GM12891 (cell line): ENCODE measurements around the gene TRIP6.

Experiments used
- DNase-seq: peaks from one replicate; pipeline ENCODE4 v3.0.0; 2011; ENCODE audit warnings: low spot score; ENCODE audit not compliant: insufficient read length
- FAIRE-seq: peaks from 2 replicates; lab custom pipeline; 2011; peaks lifted over from hg19 to GRCh38; lab: Jason Lieb, UNC
- PAX5 ChIP-seq: IDR thresholded peaks from 2 replicates; pipeline ENCODE4 v1.6.1; 2011; ENCODE audit warnings: low read length, moderate library complexity, mild to moderate bottlenecking; ENCODE audit not compliant: insufficient read depth, severe bottlenecking
- POLR2A ChIP-seq: IDR thresholded peaks from 2 replicates; pipeline ENCODE4 v1.6.1; 2011; ENCODE audit warnings: low read depth, low read length, control low read depth
- POLR2AphosphoS5 ChIP-seq: IDR thresholded peaks from 2 replicates; pipeline ENCODE4 v1.6.1; 2011; ENCODE audit warnings: low read depth, low read length, control low read depth
- POU2F2 ChIP-seq: IDR thresholded peaks from 2 replicates; pipeline ENCODE4 v1.6.1; 2011; ENCODE audit warnings: low read depth, mild to moderate bottlenecking, control low read depth, low read length, moderate library complexity
- SPI1 ChIP-seq: IDR thresholded peaks from 2 replicates; pipeline ENCODE4 v1.6.1; 2011; ENCODE audit warnings: low read depth, low read length, control low read depth
- TAF1 ChIP-seq: IDR thresholded peaks from 2 replicates; pipeline ENCODE4 v1.6.1; 2011; ENCODE audit warnings: low read depth, low read length, control low read depth

Gene TRIP6

DNA sequence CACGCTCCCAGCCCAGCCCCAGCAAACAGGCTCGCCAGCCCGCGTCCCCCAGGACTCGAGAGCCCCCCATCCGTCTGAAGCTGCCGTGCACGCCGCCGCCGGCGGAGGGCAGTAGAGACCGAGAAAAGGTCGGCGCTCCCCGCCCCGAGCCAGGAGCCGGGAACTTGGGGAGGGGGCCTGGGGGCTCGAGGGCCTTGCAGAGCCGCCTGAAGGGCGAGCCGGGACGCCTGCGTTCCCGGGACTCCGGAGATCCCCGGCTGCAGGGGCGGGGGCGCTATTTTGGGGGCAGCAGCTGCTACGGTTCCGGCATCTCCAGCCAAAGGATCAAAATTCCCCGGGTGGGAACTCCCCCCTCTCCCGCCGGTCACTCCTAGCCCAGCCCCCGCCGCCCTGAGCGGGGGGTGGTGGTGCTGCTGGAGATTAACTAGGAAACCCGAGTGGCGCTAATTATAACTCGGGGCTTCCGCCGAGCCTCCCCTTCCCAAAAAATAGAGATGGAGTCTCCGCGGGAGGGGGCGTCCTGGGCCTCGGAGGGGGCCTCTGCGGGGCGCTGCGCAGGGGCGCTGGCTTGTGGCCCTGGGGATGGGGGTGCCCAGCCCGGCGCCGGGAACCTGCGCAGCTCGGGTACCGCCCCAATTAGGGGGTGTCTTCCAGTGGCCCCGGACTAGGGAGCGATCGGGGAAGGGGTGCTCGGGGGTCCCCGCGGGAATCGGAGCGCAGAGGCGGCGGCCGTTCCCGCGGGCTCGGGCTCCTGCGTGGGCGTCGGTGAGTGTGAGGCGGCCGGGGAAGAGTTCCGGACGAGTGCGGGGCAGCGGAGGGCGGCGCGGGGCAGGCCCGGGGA, 27.9 kb downstream of the TRIP6 start:
- FAIRE-seq (peak; percentile 79), DNase-seq (no peak)
- TF ChIP-seq POLR2AphosphoS5 = no peak
- TF ChIP-seq PAX5 = no peak
- no peak for TF ChIP-seq SPI1
- TF ChIP-seq TAF1 = no peak
- no peak for TF ChIP-seq POU2F2
- no peak for TF ChIP-seq POLR2A

GRCh38 chr7:100895701-100895955, 28.4 kb downstream of the TRIP6 start, which contains the start of gene ACHE:
Gene ACHE, minus strand, starts transcription at chr7:100895888. Its CDS starts 1,656 bp downstream, at chr7:100894232.
- DNase-seq (no peak), FAIRE-seq (no peak)
- TF ChIP-seq POU2F2 (no peak), POLR2A (no peak), PAX5 (no peak), TAF1 (no peak), SPI1 (no peak), POLR2AphosphoS5 (no peak)

DNA sequence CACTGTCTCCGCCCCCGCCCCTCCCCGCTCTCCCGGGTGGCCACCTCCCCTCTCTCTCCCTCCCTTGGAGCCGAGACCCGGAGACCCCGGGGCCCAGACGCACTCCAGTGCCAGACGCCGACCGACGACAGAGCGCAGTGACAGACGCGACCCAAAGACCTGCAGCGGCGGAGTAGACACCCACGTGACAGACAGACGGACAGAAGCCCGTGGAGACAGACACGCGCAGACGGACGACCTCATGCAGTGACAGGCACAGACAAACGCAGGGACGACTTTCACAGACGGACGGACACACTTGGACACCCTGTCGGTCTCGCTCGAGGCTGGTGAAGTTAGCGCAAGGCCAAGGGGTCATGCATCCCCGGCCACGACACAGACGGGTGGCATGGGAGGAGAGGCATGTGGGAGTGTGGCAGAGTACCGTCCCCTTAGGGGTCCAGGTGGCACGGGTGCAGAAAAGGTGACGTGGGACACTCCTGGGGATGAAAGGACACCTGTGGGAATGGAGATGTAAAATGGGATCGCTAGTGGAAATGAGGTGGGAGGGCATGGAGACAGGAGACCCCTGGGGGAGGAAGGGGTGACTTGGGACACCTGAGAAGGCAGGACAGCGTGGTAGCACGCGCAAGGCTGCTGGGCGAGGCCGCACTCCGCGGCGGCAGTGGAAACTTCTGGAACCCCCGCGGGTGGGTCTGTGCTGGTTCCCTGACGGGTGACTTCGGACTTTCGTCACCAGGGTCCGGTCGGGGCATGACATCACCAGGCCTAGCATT, 29.0 kb downstream of the TRIP6 start:
- DNase-seq = no peak
- TF ChIP-seq TAF1 (no peak), POU2F2 (no peak), PAX5 (no peak), SPI1 (no peak), POLR2A (no peak), POLR2AphosphoS5 (no peak)
- peak; percentile 86 for FAIRE-seq

DNA sequence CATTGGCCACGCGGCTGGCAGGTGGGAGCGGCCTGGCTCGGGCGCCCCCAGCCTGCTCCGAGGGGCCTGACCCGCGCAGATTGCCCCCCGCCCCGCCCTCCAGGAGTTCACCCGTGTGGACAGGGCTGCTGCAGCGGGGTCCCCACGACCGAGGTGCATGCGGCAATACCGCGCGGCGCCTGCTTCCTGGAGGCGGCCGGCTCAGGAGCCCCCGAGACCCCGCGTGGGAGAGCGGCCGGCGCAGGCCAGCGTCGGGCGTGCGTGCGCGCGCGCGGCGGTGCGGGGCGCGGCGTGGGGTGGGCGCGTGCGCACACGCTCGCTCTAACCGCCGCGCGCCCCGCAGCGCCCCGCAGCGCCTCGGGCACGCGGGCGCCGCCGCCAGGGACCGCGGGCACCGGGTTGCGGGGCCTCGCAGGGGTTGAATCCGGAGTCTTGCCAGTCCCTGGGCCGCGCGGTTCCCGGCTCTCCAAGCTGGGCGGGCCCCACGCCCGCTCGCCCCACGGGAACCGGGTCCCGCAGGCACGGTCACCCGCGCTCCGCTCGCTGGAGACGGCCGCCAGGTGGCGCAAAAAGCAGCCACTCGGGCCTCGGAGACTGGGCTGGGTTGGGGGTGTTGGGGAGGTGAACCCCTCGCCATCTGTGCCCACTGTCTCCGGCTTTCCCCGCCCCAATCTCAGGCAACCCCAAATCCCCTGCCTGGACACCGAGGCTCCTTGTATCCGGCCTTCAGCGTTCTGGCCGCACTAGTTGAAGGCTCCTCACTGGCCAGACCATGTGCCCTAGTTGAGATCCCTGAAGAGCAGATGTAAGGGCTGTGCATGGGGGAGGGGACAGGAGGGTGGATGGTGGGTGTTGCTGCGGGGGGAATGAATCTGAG, 29.8 kb downstream of the TRIP6 start:
- TF ChIP-seq SPI1 (no peak), POLR2AphosphoS5 (no peak)
- FAIRE-seq (peak; percentile 33), DNase-seq (no peak)

- FAIRE-seq (no peak), DNase-seq (no peak)
- no peak for TF ChIP-seq SPI1
- no peak for TF ChIP-seq POU2F2
- TF ChIP-seq TAF1 = no peak
- TF ChIP-seq POLR2AphosphoS5 = no peak
- no peak for TF ChIP-seq PAX5
- no peak for TF ChIP-seq POLR2A
Measured at GRCh38 chr7:100897772-100898454, 30.7 kb downstream of the TRIP6 start.

DNA sequence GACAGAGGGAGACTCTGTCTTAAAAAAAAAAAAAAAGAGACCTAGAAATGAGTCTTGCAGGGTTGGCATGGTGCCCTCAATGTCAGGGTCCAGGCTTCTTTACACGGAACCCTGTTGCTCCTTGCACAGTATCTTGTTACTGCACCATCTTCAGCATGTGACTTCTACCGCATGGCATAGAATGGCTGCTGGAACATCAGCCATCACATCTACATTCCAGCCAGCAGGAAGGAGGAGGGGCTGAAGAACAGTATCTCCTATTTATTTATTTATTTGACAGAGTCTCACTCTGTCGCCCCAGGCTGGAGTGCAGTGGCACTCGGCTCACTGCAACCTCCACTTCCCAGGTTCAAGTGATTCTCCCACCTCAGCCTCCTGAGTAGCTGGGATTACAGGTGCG, 32.2 kb downstream of the TRIP6 start:
- FAIRE-seq = no peak
- DNase-seq = no peak
- no peak for TF ChIP-seq POLR2AphosphoS5
- no peak for TF ChIP-seq SPI1
- no peak for TF ChIP-seq TAF1
- no peak for TF ChIP-seq POLR2A
- no peak for TF ChIP-seq POU2F2
- no peak for TF ChIP-seq PAX5

DNA sequence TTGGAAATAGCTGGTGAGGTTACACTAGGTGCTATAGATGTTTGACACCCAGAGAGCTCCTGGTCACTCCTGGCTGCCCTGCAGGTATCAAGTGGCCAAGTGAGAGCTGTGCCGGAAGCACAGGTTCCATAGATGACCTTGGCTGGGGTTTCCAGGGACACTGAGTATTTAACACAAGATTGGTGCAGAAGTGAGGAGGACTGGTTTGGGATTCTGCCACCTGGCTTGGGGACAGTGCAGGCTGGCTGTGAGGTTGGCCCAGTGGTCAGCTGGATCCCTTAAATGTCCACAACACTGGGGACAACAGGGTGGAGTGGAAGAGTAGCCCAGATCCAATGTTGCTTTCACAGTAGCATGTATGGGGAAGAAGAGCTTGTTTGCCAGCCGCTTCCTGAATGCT, 33.8 kb downstream of the TRIP6 start:
- no peak for TF ChIP-seq POLR2AphosphoS5
- no peak for TF ChIP-seq SPI1
- no peak for TF ChIP-seq TAF1
- no peak for TF ChIP-seq PAX5
- no peak for TF ChIP-seq POLR2A
- no peak for TF ChIP-seq POU2F2
- FAIRE-seq (no peak), DNase-seq (no peak)

GRCh38 chr7:100901921-100902332, 34.7 kb downstream of the TRIP6 start:
- TF ChIP-seq POU2F2 (no peak), TAF1 (no peak), POLR2AphosphoS5 (no peak), SPI1 (no peak), PAX5 (no peak)
- FAIRE-seq = no peak
- no peak for DNase-seq

- no peak for DNase-seq
- no peak for TF ChIP-seq POLR2A
- no peak for TF ChIP-seq SPI1
- no peak for TF ChIP-seq POU2F2
- TF ChIP-seq POLR2AphosphoS5 = no peak
- no peak for TF ChIP-seq TAF1
- no peak for FAIRE-seq
Measured at GRCh38 chr7:100902638-100903037, 35.5 kb downstream of the TRIP6 start.
